ENCODE data around the gene CA11.

Gene CA11

GRCh38 chr19:48670699-48671445, 24.9 kb upstream of the CA11 start:
- DNase-seq (ENCODE audit: low read depth), result no peak
- in situ Hi-C loops (cut with HindIII; ENCODE audit: low sequenced_read_pairs), result loop anchor here (10.0 kb wide), 1 partner anchor 124 kb away; no protein-coding TSS in a partner anchor
- no peak overlapping the region for H3K4me3 ChIP-seq (ENCODE audit: low read depth, low read length)
- TF ChIP-seq CTCF (IDR thresholded peaks at IDR 0.05; ENCODE audit: low read depth, low read length, missing control alignments), result no peak

- no peak for DNase-seq (ENCODE audit: low read depth)
- no peak overlapping the region for H3K4me3 ChIP-seq (ENCODE audit: low read depth, low read length)
- in situ Hi-C loops (cut with HindIII; ENCODE audit: low sequenced_read_pairs), result loop anchor here (10.0 kb wide), 1 partner anchor 125 kb away; no protein-coding TSS in a partner anchor
- TF ChIP-seq CTCF (IDR thresholded peaks at IDR 0.05; ENCODE audit: low read depth, low read length, missing control alignments), result no peak
Observed at GRCh38 chr19:48669903-48670668, 24.1 kb upstream of the CA11 start.

GRCh38 chr19:48668761-48669160, 22.8 kb upstream of the CA11 start:
- no peak for DNase-seq (ENCODE audit: low read depth)
- H3K4me3 ChIP-seq (ENCODE audit: low read depth, low read length), result no peak overlapping the region
- no peak for TF ChIP-seq CTCF (IDR thresholded peaks at IDR 0.05; ENCODE audit: low read depth, low read length, missing control alignments)
- in situ Hi-C loops (cut with HindIII; ENCODE audit: low sequenced_read_pairs), result no loop called here

GRCh38 chr19:48668332-48668731, 22.3 kb upstream of the CA11 start:
- no peak for DNase-seq (ENCODE audit: low read depth)

GRCh38 chr19:48665786-48666185, 19.8 kb upstream of the CA11 start:
- in situ Hi-C loops (cut with HindIII; ENCODE audit: low sequenced_read_pairs), result no loop called here
- DNase-seq (ENCODE audit: low read depth), result no peak
- TF ChIP-seq CTCF (IDR thresholded peaks at IDR 0.05; ENCODE audit: low read depth, low read length, missing control alignments), result no peak
- no peak overlapping the region for H3K4me3 ChIP-seq (ENCODE audit: low read depth, low read length)

More at GRCh38 chr19:48668332-48668731, 22.3 kb upstream of the CA11 start:
- no peak for TF ChIP-seq CTCF (IDR thresholded peaks at IDR 0.05; ENCODE audit: low read depth, low read length, missing control alignments)
- no peak overlapping the region for H3K4me3 ChIP-seq (ENCODE audit: low read depth, low read length)
- in situ Hi-C loops (cut with HindIII; ENCODE audit: low sequenced_read_pairs), result no loop called here

- H3K4me3 ChIP-seq (ENCODE audit: low read depth, low read length), result no peak overlapping the region
- in situ Hi-C loops (cut with HindIII; ENCODE audit: low sequenced_read_pairs), result no loop called here
- DNase-seq (ENCODE audit: low read depth), result no peak
- TF ChIP-seq CTCF (IDR thresholded peaks at IDR 0.05; ENCODE audit: low read depth, low read length, missing control alignments), result no peak
Observed at GRCh38 chr19:48664476-48664875, 18.5 kb upstream of the CA11 start.
